SU-DHL-6 (cell line): Measurements from ENCODE around the gene NCKAP5.

Source experiments
- CTCF ChIP-seq: fragments of 200-600 bp; sonication (generic); IDR thresholded peaks from one replicate; pipeline ENCODE4 v1.5.1; 2017; ENCODE audit warnings: antibody characterized with exemption, mild to moderate bottlenecking, low read length, moderate library complexity; ENCODE audit not compliant: insufficient read depth, poor library complexity, severe bottlenecking
- EZH2phosphoT487 ChIP-seq: fragments of 200-600 bp; sonication (generic), shearing (Covaris generic); conservative IDR thresholded peaks from 2 replicates; pipeline ENCODE4 v1.6.1; 2018; ENCODE audit warnings: mild to moderate bottlenecking, antibody characterized with exemption, low read length, moderate library complexity, mixed read lengths

GRCh38 chr2:133432778-133433177 is 135.5 kb downstream of the NCKAP5 start:
- TF ChIP-seq CTCF (no peak), EZH2phosphoT487 (no peak)
